ENCODE measurements around the gene ZFAND3.

Gene ZFAND3

DNA sequence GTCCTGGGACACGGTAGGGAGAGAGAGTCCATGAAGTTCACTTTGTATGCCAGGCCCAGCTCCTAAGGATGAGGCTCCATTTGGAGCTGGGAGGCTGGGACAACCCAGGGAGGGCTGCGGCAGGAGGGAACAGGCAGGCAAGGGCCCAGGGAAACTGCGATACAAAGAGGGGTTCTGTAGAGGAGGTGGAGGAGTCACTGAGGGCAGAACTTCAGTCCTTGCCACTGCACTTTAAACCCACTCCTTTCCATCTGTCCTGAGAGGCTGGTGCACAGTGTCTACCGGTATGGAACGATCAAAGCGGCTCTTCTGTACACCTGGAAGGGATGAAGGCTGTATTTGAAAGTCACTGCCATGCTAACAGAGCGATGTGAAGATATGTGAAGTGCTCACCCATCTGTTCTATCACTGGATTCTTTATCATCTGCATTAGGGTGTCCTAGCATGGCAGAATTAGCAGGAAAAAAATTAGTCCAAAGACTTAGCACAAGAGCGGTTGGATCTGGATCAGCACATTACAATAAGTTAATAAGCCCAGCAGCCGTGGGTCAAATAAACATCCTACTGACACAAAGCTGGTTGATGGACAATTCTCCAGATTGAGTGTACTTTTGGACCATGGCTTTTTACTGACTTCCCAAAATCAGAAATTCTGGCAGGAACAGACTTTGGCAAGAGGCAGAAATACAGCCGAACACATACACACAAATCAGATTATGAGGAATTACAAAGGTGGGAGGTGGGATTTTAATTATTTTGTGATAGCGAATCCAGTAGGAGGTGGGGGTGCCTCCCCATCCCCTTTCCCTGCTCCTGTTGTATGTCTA is 20.9 kb upstream of the ZFAND3 start:
- no peak for DNase-seq

DNA sequence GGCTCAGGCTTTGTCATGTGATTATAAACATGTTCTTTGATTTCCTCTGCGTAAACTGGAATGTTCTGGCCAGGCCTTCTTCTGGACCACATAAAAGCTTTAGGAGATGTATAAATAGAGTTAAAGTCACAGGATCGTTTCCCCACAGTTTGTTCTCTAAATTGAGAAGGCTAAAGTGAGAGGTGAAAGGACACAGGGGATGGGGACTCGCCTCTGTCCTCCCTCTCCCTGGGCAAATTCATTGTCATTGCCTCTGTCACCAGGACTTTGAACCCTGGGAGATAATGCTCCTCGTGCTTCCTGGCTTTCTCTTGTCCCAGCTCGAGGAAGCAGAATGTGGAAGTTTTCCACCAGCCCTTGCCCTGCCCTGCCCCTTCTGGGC is 20.3 kb upstream of the ZFAND3 start:
- no peak for DNase-seq

DNA sequence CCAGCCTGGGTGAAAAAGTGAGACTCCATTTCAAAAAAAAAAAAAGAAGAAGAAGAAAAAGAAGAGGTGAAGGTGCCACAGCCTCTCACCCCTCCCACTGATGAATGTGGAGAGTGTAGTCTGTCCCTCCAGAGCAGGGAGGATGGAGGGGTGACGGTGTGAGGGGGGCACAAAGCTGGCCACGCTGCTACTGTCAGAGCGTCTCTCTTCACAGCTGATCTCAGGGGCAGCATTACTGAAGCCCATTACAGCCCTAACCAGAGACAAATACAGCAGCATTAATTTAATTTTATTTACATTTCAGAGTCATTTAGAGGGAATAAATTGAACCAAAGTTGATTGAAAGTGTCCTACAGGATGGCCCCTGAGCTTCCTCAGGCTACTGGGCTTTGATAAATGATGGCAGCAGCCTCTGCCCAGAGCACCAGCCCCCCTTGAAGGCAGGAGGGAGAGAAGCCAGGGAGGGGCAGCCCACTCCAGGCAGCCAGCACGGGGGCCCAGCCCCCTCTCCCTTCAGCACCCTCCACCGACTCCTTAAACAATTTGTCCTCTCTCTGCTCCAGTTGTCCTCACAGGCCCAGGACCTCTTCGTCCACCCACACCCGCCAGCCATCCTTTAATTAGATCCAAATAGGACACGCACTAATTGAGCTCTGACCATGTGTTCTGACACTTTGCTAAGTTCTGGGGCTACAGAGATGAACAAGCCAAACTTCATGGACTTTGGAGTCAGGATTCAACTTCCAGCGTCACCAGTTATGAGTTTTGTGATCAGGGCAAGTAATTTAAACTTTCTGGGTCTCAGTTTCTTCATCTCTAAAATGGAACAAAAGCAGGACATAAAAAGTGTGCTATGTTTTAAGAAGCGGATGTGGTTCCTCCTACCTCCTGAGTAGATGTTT is 18.6 kb upstream of the ZFAND3 start:
- no peak for DNase-seq

DNA sequence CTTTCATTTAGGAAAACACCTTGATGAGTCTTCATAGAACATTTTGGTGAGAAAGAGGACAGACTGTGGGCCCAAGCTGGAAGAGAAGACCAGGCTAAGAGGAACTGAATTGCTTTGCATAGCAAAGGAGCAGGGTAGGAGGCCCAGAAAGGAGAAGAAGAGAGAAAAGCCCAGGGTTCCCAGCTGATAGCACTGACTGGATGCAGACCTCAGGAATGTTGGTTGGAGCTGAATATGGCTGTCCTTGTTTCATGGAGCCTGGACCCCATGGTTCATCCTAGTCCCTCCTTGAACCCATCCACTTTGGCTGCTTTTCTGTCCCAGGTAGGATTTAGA is 18.0 kb upstream of the ZFAND3 start:
- no peak for DNase-seq

DNA sequence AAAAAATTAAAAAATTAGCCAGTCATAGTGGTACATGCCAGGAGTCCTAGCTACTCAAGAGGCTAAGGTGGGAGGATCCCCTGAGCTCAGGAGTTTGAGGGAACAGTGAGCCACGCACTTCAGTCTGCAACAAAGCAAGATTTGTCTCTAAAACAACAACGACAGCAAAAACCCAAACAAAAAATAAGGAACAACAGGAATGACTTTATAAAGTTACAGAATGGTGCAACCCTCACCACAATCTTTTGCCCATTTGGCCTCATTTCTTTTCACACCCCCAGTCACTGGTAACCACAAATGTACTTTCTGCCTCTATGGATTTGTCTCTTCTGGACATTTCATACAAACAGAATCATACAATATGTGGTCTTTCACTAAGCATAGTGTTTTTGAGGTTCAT is 16.7 kb upstream of the ZFAND3 start:
- DNase-seq, result no peak

DNA sequence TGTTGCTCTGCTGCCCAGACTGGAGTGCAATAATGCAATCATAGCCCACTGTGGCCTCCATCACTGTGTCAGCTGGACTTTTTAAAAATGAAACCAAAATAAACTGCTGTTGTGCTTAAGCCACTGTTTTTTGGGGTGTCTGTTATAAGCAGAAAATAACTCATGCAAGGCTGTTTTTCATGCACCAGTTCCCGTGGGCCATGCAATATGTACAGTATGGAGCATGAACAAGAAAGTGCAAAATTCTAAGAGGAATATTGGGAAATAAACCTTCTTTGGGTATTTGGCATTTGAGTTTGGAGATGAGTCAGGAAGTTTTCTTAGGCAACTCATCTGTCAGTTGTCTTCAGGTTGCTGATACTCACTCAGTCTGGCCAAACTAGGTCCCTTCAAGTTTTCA is 14.9 kb upstream of the ZFAND3 start:
- DNase-seq, result no peak

DNA sequence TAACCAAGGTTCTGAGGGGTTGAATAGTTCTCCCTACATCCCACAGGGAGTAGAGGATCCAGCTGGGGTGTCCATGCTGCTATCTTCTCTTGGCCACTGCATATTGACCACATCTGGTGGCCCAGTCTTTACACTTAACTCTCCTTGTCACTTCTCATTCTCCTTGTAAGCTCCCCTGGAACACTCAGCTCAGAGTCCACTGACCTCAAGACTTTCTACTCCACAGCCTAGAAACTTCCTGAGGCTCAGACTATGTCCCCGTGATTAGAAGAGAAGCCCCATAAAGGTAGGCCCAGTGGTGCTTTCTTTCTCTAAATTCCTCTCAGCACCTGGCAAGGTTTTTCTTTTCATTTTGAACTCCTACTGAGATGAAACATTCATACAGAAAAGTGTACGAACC is 13.3 kb upstream of the ZFAND3 start:
- DNase-seq, result no peak

DNA sequence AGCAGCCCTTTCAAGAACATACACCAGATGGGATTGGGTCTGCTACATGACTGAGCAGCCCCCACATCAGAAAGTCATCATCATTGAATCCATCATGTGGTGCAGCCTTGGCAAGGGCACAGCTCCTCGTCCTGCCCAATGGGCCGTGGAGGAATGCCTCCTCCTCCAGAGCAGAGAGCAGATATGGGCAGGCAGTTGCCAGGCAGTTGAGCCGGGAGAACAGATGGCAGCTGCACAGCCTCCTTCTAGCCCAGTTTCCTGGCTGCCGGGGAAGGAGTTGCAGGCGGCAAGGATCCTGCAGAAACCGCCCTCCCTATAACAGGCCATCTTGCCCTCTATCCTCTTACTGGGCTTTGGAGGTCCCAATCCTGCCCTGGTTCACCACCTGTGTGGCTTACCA is 11.9 kb upstream of the ZFAND3 start:
- no peak for DNase-seq

DNA sequence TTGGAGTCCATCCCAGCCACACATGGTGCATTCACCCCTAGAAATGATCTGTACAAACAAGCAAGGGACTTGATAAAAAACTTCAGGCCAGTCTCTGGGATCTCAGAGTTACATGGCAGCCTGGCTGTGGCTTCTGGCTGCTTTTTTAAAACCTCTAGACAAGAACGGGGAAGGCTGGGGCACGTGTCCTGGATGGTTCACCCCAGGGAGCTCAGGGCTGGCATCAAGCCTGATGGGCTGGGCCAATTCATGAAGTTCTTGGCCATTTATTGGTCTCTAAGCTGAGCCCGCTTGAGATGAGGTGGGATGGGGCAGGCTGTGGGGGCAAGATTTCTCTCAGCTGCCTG is 10.4 kb upstream of the ZFAND3 start:
- DNase-seq, result no peak

DNA sequence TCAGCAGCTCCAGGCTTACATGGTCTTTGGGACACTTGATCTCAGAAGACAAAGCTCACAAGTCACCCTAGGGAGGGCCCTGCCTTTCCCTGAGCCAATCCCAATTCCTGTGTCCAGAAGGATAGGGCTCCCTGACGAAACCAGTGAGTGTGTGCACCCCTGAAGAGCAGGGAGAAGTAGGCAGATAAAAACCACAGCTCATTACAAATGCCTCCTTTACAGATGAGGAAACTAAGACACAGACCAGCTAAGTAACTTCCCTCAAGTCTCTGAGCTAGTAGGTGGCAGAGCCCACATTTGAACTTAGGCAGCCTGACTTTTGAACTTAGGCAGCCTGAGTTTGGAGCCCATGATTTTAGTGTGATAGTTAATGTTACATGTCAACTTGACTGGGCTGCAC is 6.7 kb upstream of the ZFAND3 start:
- DNase-seq, result no peak

DNA sequence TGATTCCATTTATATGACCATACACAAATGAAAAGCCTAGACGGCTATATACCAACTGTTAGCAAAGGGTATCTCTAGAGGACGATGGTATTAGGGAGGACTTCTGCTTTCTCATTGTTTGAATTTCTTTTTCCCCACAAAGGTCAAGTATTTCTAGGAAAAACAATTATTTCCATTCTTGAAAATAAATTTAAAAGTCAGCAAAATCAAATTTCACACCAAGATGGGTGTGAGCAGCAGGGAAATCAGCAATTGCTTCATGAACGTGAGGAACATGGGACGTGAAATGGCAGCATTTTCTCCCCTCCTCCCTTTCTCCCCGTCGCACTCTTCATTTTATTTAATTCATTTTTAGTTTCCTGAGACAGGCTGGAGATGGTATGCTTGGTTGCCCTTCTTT is 5.2 kb upstream of the ZFAND3 start:
- no peak for DNase-seq

DNA sequence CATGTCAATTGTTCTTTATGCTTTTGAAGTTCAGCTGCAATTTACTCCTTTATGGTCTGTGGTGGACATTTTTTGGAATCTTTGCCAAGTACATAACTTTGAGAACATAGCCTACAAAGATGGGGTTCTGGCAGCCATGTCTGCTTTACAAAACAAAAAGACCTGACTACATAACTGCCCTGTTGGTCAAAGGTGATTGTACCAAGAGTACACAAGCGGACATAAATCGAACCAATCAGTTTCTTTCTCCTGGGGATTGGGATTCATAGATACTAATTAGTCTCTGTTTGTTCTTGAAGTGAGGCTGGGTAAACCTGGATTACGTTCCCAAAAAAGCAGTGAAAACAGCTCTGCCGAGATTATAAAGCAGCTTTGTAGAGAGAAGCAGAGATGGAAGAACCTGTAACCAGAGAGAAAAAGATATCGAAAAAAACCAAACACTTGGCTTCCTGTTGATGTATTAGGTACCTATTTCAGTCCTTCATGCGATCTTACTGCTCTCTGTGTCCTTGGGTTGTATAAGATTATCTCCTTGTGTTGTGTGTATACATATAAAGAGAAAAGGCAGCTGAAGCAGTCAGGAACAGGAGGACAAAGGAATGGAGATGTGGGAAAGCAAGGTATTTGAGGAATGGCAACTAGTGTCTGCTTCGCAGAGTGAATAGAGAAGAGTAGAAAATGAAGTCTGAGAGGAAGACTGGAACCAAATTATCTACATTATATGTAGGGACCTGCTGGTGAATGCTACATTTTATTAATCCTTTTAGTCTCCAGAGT is 2.7 kb upstream of the ZFAND3 start:
- DNase-seq, result no peak

DNA sequence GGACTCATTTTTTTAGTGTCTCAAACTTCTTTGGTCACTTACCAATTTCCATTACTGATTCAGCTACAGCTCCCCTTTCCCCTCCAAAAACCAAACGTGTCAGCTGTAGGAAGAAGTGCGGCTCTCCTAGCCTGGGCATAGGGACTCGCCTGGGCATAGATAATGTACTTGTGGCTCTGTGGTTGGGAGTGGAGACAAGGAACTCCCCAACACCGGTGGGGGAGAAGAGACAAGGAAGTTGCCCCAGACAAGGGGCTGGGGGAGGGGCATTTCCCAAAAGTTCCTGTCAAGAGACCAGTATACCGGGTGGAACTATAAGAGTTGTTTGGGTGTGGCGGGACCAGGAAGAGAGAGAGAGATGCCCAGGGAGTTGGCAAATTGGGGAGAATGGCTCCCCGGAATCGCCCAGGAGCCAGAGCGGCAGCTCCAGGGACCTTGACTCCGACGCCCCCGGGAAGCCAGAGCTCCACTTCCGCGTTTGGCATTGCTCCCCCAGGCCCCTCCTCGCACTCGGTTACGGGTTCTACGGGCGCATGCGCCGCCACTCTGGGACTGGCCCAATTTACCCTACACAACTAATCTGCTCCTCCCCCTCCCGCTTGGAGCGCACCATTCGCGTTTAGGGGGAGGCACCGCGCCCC is 871 bp upstream of the ZFAND3 start:
- DNase-seq, result peak; percentile 97

DNA sequence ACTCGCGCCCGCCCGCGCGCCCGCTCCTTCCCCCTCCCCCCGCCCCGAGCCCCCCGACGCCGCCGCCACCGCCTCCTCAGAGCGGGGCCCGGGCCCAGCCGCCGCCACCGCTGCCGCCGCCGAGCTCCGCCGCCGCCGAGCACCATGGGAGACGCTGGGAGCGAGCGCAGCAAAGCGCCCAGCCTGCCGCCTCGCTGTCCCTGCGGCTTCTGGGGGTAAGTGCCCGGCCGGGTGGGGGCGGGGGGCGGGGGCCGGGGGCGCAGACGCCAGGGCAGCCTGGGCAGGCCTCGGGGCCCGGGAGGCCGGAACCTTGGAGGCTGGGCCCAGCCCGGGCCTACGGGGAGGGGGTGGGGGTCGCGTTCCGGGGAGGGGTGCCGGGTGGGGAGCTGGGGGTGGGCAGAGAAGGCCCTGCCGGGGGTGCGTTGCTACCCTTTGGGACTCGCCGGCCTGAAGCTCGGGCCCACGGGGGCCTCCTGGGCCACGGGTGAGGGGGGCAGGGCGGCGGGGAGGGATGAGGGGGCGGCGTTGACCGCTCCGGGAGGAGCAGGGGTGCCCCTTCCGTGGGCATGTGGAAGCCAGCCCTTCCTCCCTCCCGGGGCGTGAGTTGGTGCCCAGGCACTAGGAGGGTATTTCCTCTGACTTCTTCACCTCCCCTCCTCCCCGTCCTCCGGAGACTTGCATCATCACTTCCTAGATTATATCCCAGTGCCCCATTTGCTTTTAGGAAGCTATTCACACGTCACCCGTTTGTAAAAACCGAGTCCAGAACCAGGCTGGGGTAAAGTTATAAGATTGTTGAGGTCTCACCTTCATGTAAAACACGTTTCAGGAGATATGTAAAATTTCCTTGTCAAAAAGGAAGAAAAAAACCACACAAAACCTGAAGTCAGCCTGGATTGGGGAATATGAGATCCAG is 533 bp downstream of the ZFAND3 start:
- peak; percentile 81 for DNase-seq

DNA sequence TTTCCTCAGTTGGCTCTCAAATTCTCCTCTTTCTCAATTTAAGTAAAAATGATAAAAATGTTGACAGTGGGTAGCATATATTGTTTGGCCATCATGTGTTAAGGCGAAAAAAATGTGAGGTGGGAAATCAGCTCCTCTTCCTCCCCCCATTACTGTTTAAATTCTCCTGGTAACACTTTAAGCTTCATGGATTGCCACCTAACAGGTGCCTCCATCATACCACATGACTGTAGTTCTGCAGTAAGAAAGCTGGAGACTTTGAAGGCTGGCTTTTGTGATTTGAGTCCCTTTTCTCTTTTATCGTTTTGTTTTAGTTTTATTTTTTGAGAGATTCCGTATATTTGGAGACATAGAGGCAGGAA is 1.2 kb downstream of the ZFAND3 start:
- no peak for DNase-seq

DNA sequence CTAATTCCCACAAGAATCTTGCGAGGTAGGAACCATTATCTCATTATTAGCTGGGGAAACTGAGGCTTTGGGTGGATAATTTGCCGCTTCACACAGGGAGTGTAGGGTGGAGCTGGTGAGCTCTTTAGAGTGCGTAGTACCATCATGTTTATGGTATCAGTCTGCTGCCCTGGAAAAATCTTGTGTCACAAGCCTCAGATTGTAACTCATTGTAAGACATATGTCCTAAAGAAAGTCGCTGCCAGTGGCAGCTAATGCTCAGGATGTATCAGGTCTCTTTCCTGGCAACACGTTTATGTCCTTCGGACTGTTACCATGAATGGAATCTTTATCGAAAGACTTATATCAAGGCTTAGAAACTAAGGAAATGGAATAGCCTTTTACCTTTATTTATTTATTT is 1.9 kb downstream of the ZFAND3 start:
- no peak for DNase-seq

DNA sequence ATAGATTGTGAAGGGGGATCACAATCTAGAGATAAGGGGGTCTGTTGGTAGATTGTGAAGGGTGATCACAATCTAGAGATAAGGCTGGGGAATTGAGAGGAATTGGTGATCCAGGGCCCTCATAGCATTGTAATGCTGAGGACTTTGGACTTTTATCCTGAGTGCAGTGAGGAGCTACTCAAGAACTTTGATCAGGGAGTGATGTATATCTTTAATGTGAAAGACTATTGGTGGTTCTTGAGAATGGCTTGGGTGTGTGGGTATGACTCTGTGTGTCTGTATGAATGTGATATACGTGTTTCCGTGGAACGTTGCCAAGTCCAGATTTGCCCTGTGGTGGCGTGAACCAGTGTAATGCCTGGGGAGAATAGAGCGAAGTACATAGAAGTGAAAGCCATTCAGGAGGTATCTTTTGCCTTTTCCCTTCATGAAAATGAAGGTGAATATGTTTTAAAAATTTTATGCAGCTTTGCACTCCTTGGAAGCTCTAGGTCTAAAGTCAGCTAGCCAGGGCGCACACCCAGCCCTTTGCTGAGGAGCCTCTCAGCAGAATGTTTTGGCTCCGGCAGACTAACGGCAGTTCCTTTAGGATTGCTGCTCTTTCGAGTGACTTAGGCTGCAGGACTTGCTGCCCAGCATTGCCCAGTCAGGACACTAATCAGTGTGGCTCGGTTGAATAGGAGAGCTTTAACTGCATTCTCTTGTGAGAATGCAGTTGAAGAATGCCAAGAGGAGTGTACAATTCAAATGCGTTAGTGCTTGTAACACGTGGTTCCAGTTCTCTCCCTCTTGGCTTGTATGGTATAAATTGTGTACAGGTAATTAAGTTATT is 3.5 kb downstream of the ZFAND3 start:
- no peak for DNase-seq

DNA sequence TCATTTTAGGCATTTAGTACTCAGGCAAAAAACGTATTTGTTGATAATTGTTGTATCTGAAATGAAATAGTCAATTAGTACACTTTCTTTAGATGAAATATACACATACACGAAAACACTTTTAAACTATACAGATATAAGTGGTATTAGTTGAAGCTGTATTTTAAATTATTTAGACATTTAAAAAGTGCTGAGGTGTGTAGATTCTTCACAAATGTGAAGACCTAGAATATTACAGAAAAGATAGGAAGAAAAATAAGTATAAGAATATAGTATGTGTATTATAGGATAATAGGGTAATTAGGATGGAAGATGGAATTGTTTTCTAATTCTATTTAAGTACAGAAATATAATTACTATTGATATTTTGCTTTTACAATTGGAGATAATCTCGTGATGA is 4.6 kb downstream of the ZFAND3 start:
- no peak for DNase-seq

DNA sequence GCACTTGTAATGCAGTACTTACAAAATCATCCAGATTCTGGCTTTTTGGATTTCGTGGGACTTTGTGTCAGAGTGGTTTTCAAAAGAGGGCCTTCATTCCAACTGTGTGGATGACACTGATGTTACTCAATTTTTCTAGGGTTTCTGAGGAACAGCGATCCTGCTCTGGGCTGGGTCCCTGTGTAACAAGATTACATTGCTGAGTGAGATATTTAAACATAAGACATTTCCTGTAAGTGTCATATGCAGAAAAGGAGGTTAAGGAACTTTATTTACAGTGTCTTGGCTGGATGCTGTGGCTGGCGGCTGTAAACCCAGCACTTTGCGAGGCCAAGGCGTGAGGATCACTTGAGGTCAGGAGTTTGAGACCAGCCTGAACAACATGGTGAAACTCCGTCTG is 6.7 kb downstream of the ZFAND3 start:
- DNase-seq, result no peak

DNA sequence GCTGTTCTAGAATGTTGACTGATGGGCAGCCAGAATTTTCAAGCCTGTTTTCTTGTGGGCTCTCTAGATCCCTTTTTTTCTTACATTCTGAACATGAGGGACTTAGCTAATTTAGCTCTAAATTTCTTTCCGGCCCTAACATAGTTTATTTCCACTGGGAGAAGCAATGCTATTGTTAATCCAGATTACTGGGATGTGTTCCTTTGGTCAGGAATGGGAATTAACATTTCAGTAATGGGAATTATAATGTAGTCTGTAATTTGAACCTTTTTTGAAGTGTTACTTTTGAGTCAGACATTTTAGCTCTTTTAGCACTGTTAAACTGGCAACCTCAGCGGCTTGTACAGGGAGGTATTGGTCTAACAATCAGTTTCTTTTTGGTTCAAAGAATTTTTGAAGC is 7.5 kb downstream of the ZFAND3 start:
- DNase-seq, result no peak
